Fibroblast of pulmonary artery (primary cell): ENCODE results near the gene XYLT1.

ENCODE experiments used
- DNase-seq: peaks from one replicate; pipeline ENCODE4 v3.0.0-alpha.2; 2010; ENCODE audit warnings: low read depth
- H3K4me3 ChIP-seq: replicated peaks from 2 replicates; pipeline ENCODE4 v1.5.1; 2011; ENCODE audit warnings: low read depth, mild to moderate bottlenecking, control low read depth, low read length, moderate library complexity
- TF ChIP-seq, protein P1 (sequence below): IDR thresholded peaks from 2 replicates; pipeline ENCODE4 v1.5.1; 2011; ENCODE audit warnings: mild to moderate bottlenecking, control low read depth, low read length, inconsistent platforms; ENCODE audit errors: missing control alignments

XYLT1 gene

DNA sequence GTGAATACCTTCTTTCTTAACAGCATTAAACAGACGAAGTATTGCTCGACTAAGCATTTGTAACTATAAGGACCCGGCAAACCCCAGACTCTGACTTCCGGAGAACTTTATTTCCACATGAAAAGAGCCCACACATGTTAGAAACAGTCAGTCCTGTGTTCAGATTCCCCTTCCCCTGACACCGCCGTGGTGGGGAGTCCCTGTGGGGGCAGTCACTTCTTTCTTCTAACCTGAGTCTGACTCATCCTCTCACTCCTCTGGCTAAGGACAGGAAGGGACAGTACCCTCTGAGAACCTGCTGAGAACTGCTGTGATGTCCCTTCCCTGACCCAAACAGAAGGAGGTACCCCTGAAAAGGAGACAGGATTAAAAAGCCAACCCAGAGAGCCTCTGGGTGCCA is 165.1 kb downstream of the XYLT1 start:
- no peak for DNase-seq
- TF ChIP-seq, protein P1, sequence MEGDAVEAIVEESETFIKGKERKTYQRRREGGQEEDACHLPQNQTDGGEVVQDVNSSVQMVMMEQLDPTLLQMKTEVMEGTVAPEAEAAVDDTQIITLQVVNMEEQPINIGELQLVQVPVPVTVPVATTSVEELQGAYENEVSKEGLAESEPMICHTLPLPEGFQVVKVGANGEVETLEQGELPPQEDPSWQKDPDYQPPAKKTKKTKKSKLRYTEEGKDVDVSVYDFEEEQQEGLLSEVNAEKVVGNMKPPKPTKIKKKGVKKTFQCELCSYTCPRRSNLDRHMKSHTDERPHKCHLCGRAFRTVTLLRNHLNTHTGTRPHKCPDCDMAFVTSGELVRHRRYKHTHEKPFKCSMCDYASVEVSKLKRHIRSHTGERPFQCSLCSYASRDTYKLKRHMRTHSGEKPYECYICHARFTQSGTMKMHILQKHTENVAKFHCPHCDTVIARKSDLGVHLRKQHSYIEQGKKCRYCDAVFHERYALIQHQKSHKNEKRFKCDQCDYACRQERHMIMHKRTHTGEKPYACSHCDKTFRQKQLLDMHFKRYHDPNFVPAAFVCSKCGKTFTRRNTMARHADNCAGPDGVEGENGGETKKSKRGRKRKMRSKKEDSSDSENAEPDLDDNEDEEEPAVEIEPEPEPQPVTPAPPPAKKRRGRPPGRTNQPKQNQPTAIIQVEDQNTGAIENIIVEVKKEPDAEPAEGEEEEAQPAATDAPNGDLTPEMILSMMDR, result no peak
- H3K4me3 ChIP-seq, result no peak overlapping the region

DNA sequence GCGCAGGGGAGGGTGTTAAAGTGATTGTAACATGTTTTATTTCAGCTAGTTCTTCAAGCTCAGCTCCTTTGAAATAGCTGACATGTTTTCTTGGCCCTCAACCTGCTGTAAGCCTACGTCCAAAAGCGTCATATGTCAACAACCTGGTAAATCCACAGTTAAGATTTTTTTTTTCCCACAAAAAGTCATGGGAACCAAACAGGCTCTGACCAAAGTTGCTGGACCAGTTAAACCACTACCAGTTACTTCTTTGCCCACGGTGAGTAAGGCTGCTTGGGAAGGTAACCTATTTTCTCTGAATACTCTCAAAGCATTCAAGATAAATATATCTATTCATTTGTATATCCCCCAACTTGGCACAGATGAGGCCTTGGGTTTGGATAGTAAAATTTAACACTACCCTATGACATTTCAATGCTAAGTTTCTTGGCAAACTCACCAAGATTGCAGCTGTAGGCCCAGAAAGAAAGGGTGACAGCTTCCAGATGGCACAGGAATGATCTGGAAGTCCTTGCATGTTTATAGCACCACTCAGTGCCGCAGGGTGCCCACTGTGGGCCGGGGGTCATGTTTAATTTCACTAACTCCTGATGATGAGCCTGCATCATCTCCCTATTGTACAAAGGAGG is 166.2 kb downstream of the XYLT1 start:
- TF ChIP-seq, protein P1, result no peak

DNA sequence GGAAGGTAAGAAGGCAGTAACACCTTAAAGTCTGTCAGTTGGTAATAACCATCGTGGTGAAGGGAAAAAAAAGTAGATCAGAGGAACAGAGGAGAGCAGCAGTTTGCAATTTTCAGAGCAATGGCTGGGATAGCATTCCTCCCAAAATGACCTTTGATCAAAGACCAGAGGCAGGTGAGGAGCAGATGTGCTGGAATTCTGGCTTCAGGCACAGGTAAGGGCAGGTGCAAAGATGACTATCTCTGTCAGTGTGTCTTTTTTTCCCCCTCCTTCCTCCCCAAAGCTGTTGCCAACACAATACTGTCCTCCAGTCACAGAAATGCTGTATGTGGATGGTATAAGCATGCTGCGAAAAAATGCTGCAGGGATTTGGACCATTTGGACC is 166.7 kb downstream of the XYLT1 start:
- TF ChIP-seq, protein P1, result no peak
- no peak overlapping the region for H3K4me3 ChIP-seq
- DNase-seq, result no peak

More for the DNA sequence above, 166.2 kb downstream of the XYLT1 start:
- no peak for DNase-seq
- H3K4me3 ChIP-seq, result no peak overlapping the region

DNA sequence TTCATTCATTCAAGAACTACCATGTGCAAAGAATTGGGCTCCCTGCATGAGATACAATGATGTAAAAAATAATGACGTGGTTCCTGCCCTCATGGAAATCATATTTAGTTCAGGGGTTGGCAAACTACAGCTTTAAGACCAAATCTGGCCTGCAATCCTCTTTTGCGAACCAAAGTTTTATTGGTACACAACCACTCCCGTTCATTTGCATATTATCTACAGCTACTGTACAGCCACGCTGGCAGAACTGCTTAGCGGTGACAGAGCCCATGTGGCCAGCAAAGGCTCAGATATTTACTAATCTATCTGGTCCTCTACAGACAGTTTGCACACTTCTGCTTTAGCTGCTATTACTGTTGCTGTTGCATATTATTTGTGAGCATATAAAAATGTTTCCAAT is 167.7 kb downstream of the XYLT1 start:
- DNase-seq, result no peak
- TF ChIP-seq, protein P1, result no peak
- H3K4me3 ChIP-seq, result no peak overlapping the region

DNA sequence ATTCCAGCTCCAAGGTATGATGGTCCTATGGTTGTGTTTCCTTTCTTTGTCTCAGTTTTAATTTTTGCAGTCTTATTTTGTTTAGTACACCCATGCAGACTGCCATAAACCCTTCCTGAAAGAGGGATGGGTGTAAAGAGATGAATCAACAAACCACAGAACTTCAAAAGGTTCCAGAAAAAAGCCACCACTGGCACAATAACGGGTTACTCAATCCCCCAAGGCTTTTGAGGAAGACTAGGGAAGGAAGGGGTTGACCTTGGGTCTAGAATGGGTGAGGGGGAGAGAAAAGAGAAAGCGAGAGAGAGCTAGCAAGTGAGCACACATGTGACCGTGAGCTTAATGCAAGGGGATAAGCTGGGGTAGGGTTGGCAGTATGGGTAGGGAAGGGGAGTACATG is 168.1 kb downstream of the XYLT1 start:
- no peak overlapping the region for H3K4me3 ChIP-seq
- DNase-seq, result no peak
- TF ChIP-seq, protein P1, result no peak

DNA sequence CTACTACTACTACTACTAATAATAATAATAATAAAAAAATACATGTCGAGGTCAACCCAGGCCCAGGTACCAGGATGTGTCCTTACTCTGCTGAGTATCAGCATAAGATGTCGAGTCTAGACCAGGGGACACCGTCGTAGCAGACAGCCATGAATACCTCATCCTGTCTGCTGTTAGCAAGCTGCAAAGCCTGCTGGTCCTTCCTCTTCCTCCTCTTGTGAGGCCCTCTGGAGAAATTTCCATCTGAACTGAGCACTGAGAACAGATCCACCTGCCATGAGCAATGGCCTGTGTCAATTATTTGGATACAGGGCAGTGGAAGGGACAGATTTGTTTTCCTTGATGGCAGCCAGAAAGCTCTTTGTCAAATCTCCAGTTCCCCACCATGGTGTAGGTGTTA is 168.5 kb downstream of the XYLT1 start:
- no peak for DNase-seq
- H3K4me3 ChIP-seq, result no peak overlapping the region
- TF ChIP-seq, protein P1, result no peak

DNA sequence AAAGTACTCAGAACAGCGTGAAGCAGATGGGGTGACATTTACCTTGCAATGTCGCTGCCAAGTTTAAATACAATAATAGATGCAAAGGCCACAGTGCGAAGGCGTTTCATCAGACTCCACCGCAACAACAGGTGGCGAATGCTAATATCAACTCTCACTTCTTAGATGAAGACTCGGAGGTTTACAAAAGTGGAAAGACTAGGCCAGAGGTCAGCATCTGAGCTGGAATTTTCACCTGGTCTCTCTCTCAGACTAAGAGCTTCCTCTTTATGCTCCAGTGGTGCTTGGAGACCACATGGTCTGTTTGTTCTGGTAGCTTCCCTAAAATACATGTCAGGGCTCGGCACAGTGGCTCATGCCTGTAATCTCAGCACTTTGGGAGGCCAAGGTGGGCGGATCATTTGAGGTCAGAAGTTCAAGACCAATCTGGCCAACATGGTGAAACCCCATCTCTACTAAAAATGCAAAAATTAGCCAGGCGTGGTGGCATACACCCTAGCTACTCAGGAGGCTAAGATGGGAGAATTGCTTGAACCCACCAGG is 169.1 kb downstream of the XYLT1 start:
- H3K4me3 ChIP-seq, result no peak overlapping the region
- DNase-seq, result no peak
- TF ChIP-seq, protein P1, result no peak
